HepG2 (cell line): ENCODE results near the gene ZNF629. TPM values are rescaled to one million over a fixed set of nuclear protein-coding genes. Genes with fewer than 3 reads are reported as not detected.
A peak's percentile ranks its signal among the peaks of the same experiment; 100 is the strongest.

Experiments
- AKAP8 ChIP-seq: sonication (generic); formaldehyde crosslinking; IDR thresholded peaks from 2 replicates; pipeline ENCODE4 v1.5.1; 2020; ENCODE audit warnings: mild to moderate bottlenecking, missing genetic modification reagents
- CBX5 ChIP-seq: sonication (generic); formaldehyde crosslinking; IDR thresholded peaks from 2 replicates; pipeline ENCODE4 v1.4.0; 2020; ENCODE audit warnings: missing genetic modification reagents, borderline replicate concordance
- GATA4 ChIP-seq: sonication (generic); IDR thresholded peaks from 2 replicates; pipeline ENCODE4 v1.6.1; 2016; ENCODE audit warnings: antibody characterized with exemption, low read depth, borderline replicate concordance
- GTF3A ChIP-seq: sonication (generic); formaldehyde crosslinking; conservative IDR thresholded peaks from 2 replicates; pipeline ENCODE4 v1.4.0; 2020; ENCODE audit warnings: mild to moderate bottlenecking, missing genetic modification reagents
- HES4 ChIP-seq: sonication (generic); formaldehyde crosslinking; IDR thresholded peaks from 2 replicates; pipeline ENCODE4 v1.9.0; 2021; ENCODE audit warnings: mild to moderate bottlenecking, missing genetic modification reagents, borderline replicate concordance
- IRX3 ChIP-seq: sonication (generic); formaldehyde crosslinking; IDR thresholded peaks from 2 replicates; pipeline ENCODE4 v1.8.1; 2023; ENCODE audit warnings: mild to moderate bottlenecking, low read depth, missing genetic modification reagents, borderline replicate concordance
- JUNB ChIP-seq: sonication (generic); formaldehyde crosslinking; IDR thresholded peaks from 2 replicates; pipeline ENCODE4 v1.8.0; 2022; ENCODE audit warnings: missing genetic modification reagents, mild to moderate bottlenecking, borderline replicate concordance
- MIER3 ChIP-seq: IDR thresholded peaks from 2 replicates; pipeline ENCODE4 v1.6.1; 2016; ENCODE audit warnings: missing compliant biosample characterization, borderline replicate concordance
- MTA1 ChIP-seq: sonication (generic); formaldehyde crosslinking; IDR thresholded peaks from 2 replicates; pipeline ENCODE4 v1.4.0; 2020; ENCODE audit warnings: missing genetic modification reagents, mild to moderate bottlenecking, borderline replicate concordance
- NFIC ChIP-seq: IDR thresholded peaks from 2 replicates; pipeline ENCODE4 v1.6.1; 2012; ENCODE audit warnings: mild to moderate bottlenecking, low read length, inconsistent platforms
- NR2F1 ChIP-seq, 2 experiments: fragments of 450-650 bp in 1 of 2; formaldehyde crosslinking in 1 of 2; IDR thresholded peaks; 2 replicates each; pipeline versions ENCODE4 v1.5.0 to v1.6.1; 2016 to 2020; ENCODE audit warnings: mild to moderate bottlenecking in 1 of 2, missing compliant biosample characterization in 1 of 2, missing genetic modification reagents in 1 of 2, moderate library complexity in 1 of 2
- PAF1 ChIP-seq: IDR thresholded peaks from 2 replicates; pipeline ENCODE4 v1.6.1; 2016; ENCODE audit warnings: missing genetic modification reagents, missing compliant biosample characterization
- RAD21 ChIP-seq: fragments of 450-650 bp; formaldehyde crosslinking; IDR thresholded peaks from 2 replicates; pipeline ENCODE4 v1.5.0; 2020; ENCODE audit warnings: mild to moderate bottlenecking
- RBM39 ChIP-seq: fragments of 200-400 bp; formaldehyde crosslinking; IDR thresholded peaks from one replicate; pipeline ENCODE4 v1.6.1; 2018; ENCODE audit warnings: antibody characterized with exemption, mild to moderate bottlenecking, low read depth, low read length; ENCODE audit not compliant: poor library complexity, severe bottlenecking
- SMARCE1 ChIP-seq: fragments of 450-650 bp; IDR thresholded peaks from 2 replicates; pipeline ENCODE4 v1.6.1; 2017; ENCODE audit warnings: borderline replicate concordance
- SRY ChIP-seq: sonication (generic); formaldehyde crosslinking; IDR thresholded peaks from 2 replicates; pipeline ENCODE4 v1.8.0; 2022; ENCODE audit warnings: mild to moderate bottlenecking, missing genetic modification reagents
- ZBTB7B ChIP-seq: sonication (generic); formaldehyde crosslinking; IDR thresholded peaks from 2 replicates; pipeline ENCODE4 v1.4.0; 2020; ENCODE audit warnings: missing genetic modification reagents
- ZKSCAN8 ChIP-seq: IDR thresholded peaks from 2 replicates; pipeline ENCODE4 v1.6.1; 2016; ENCODE audit warnings: borderline replicate concordance, missing genetic modification reagents, missing compliant biosample characterization
- ZNF335 ChIP-seq: sonication (generic); formaldehyde crosslinking; IDR thresholded peaks from 2 replicates; pipeline ENCODE4 v1.4.0; 2020; ENCODE audit warnings: missing genetic modification reagents
- ZNF598 ChIP-seq: sonication (generic); formaldehyde crosslinking; IDR thresholded peaks from 2 replicates; pipeline ENCODE4 v1.5.1; 2020; ENCODE audit warnings: mild to moderate bottlenecking, missing genetic modification reagents, borderline replicate concordance
- ZZZ3 ChIP-seq: sonication (generic); formaldehyde crosslinking; IDR thresholded peaks from 2 replicates; pipeline ENCODE4 v1.4.0; 2020; ENCODE audit warnings: missing genetic modification reagents, mild to moderate bottlenecking, borderline replicate concordance
- polyA plus RNA-seq, 8 experiments: library from polyadenylated mRNA; depleted of rRNA in 3 of 8; stranded (reverse) in 7 of 8; unstranded in 1 of 8; fragments of >200 nt; fragmentation: Illumina TruSeq in 4 of 8; extraction: Trizol in 4 of 8; gene quantifications; 2 replicates each; pipeline versions ENCODE4 v1.2.1 to v1.2.3, GENCODE V29; 2011 to 2016; ENCODE audit warnings: low read depth in 4 of 8, missing spikeins in 1 of 8, mixed read lengths in 1 of 8; ENCODE audit not compliant: insufficient read depth in 1 of 8
- total RNA-seq, 5 experiments: library from RNA; depleted of rRNA; stranded (reverse); fragments of >200 nt; fragmentation: Illumina TruSeq; extraction: Trizol; gene quantifications; 2 replicates each; pipeline ENCODE4 v1.2.3, GENCODE V29; 2016; ENCODE audit warnings: low read depth in 1 of 5
- TF ChIP-seq, protein P1 (sequence below): sonication (generic); formaldehyde crosslinking; IDR thresholded peaks from 2 replicates; pipeline ENCODE4 v1.9.0; 2022; ENCODE audit warnings: low read depth, missing genetic modification reagents
- TF ChIP-seq, protein P2 (sequence below), 2 experiments: sonication (generic) in 1 of 2; formaldehyde crosslinking in 1 of 2; IDR thresholded peaks; 2 replicates each; pipeline versions ENCODE4 v1.5.1 to v1.6.1; 2011 to 2020; ENCODE audit warnings: borderline replicate concordance in 1 of 2, low read depth in 1 of 2, low read length in 1 of 2, mild to moderate bottlenecking in 1 of 2, missing genetic modification reagents in 1 of 2, moderate library complexity in 1 of 2

The ZNF629 gene
- total and polyA plus RNA-seq, 2 of the 13 experiments (the other 11 are each of a cell fraction or from before 2014, with no cell fraction given) = 6.1 to 16.5 TPM

DNA sequence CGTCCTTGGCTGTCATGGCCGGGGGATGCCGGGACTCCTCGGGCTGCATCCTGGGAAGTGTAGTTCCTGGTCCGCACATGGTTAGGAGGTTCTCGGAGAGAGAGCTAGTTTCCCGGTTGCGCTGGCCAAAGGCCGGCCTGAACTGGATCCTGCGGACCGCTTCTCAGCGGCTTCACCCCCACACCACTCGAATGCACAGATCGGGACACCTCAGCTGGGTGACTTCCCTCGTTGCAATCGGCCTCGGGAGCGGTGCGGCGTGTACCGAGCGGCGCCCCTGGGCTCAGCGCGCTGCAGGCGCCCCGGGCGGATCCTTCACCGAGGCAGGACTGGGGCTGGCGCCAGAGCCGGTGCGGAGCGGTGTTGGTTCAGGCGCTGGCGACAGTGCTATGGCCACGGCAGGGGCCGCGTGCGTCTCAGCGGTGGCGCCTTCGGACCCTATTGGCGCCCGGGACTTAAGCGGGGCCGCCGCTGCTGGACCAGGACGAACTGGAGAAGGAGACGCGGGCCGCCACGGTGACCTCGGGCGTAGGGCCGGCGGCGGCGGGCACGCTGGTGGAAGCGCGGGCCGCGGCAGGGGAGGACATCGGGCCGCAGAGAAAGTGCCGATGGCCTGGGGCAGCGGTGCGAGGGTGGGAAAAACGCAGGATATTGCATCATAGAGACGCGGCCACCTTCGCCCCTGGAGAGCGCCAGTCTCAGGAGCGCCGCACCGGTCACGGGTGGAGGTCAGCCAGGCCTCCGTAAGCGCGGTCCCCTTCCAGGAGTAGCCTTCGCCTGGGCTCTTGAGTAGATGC lies 11.4 kb downstream of the ZNF629 start (continued):
- TF ChIP-seq, protein P1, sequence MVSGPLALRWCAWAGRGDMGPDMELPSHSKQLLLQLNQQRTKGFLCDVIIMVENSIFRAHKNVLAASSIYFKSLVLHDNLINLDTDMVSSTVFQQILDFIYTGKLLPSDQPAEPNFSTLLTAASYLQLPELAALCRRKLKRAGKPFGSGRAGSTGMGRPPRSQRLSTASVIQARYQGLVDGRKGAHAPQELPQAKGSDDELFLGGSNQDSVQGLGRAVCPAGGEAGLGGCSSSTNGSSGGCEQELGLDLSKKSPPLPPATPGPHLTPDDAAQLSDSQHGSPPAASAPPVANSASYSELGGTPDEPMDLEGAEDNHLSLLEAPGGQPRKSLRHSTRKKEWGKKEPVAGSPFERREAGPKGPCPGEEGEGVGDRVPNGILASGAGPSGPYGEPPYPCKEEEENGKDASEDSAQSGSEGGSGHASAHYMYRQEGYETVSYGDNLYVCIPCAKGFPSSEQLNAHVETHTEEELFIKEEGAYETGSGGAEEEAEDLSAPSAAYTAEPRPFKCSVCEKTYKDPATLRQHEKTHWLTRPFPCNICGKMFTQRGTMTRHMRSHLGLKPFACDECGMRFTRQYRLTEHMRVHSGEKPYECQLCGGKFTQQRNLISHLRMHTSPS (CRISPR knock-in tag) = peak; percentile 2; the same call in 1 of the 2 replicates
- TF ChIP-seq ZKSCAN8 (CRISPR knock-in tag) (peak; percentile 61), JUNB (no peak), GTF3A (CRISPR knock-in tag) (peak; percentile 92; the same call in 1 of the 2 replicates), SRY (CRISPR knock-in tag) (peak; percentile 98), GATA4 (0 out of 2 replicates have a peak, but pooled peaks have one; percentile 51), IRX3 (CRISPR knock-in tag) (peak; percentile 90), MTA1 (CRISPR knock-in tag) (peak; percentile 59; the same call in 1 of the 2 replicates), HES4 (CRISPR knock-in tag) (peak; percentile 93), PAF1 (CRISPR knock-in tag) (no peak; the same call in 1 of the 2 replicates), ZZZ3 (peak; percentile 54), NFIC (0 out of 2 replicates have a peak, but pooled peaks have one; percentile 43), MIER3 (CRISPR knock-in tag) (peak; percentile 37; the same call in 1 of the 2 replicates), RBM39 (peak; percentile 99), NR2F1 (CRISPR knock-in tag; IDR thresholded peaks at IDR 0.05) (peak in 1 of 2 experiments; percentile 56; a peak in 3 of 4 replicates), AKAP8 (peak; percentile 100), ZBTB7B (CRISPR knock-in tag) (peak; percentile 15; the same call in 1 of the 2 replicates), RAD21 (peak; percentile 44), CBX5 (CRISPR knock-in tag) (0 out of 2 replicates have a peak, but pooled peaks have one; percentile 22), ZNF598 (CRISPR knock-in tag) (peak; percentile 96), ZNF335 (CRISPR knock-in tag) (peak; percentile 20; the same call in 1 of the 2 replicates), SMARCE1 (no peak)
- TF ChIP-seq, protein P2, sequence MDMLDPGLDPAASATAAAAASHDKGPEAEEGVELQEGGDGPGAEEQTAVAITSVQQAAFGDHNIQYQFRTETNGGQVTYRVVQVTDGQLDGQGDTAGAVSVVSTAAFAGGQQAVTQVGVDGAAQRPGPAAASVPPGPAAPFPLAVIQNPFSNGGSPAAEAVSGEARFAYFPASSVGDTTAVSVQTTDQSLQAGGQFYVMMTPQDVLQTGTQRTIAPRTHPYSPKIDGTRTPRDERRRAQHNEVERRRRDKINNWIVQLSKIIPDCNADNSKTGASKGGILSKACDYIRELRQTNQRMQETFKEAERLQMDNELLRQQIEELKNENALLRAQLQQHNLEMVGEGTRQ (IDR thresholded peaks at IDR 0.05; ENCODE audit: low read depth, low read length) = no peak
- TF ChIP-seq, protein P2 (CRISPR knock-in tag; IDR thresholded peaks at IDR 0.05; ENCODE audit: borderline replicate concordance) = peak; percentile 65; the same call in 1 of the 2 replicates
